Measurements from ENCODE around the gene ITIH5.

The ITIH5 gene

DNA sequence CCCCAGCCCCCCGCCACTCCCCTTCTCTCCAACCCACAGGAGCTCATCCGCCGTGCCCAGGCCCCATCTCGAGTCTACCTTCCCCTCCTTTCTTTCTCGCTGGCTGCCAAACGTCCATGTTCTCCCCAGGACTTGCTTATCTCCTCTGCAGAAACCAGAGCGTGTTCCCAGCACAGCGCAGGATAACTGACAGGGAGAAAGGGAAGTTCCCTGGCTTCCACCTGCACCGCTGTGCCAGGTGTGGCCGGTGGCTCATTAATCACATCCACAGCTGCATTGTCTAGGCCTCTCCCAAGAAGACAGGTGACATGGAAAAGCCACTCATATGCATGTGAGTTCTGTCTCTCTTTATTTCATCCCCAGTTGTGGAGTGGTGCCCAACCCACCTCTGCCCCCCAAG is 113.2 kb downstream of the ITIH5 start:
- TF ChIP-seq, protein P1, sequence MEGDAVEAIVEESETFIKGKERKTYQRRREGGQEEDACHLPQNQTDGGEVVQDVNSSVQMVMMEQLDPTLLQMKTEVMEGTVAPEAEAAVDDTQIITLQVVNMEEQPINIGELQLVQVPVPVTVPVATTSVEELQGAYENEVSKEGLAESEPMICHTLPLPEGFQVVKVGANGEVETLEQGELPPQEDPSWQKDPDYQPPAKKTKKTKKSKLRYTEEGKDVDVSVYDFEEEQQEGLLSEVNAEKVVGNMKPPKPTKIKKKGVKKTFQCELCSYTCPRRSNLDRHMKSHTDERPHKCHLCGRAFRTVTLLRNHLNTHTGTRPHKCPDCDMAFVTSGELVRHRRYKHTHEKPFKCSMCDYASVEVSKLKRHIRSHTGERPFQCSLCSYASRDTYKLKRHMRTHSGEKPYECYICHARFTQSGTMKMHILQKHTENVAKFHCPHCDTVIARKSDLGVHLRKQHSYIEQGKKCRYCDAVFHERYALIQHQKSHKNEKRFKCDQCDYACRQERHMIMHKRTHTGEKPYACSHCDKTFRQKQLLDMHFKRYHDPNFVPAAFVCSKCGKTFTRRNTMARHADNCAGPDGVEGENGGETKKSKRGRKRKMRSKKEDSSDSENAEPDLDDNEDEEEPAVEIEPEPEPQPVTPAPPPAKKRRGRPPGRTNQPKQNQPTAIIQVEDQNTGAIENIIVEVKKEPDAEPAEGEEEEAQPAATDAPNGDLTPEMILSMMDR (IDR thresholded peaks at IDR 0.05) = no peak

DNA sequence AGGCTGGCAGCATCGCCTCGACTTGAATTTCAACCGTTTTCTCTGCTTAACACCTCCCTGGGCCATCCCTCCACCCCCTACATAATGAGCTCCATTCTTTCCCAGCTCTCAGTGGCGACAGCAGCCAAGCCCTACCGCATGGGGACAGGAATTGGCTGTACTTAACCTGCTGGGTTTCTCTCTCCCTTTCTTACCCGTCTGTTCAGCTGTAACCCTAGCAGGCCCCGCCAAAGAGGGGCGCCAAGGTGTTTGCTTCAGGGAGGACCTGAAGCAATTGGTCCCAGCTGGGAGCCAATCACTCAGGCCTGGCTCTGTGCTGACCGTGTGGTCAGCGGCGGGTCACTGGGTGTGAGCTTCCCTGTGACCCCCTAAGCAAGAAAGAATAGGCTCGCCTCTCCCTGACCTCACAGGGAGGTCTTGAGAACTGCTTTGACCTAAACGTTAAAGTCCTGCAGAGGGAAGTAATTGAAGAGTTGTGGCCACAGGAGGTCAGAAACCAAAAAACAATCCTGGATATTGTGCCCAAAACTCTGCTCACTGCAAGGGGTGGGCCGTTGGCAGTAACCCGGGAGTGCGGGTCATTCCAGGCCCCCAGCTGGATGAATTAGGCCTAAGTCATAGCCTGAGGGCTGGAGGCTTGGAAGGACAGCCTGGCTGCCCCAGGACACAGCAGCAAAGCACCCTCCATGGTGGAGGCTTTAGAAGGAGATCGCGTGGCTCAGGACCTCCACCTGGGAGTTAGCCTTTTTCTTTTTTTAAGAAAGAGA is 114.6 kb downstream of the ITIH5 start:
- TF ChIP-seq, protein P1 (IDR thresholded peaks at IDR 0.05) = no peak

DNA sequence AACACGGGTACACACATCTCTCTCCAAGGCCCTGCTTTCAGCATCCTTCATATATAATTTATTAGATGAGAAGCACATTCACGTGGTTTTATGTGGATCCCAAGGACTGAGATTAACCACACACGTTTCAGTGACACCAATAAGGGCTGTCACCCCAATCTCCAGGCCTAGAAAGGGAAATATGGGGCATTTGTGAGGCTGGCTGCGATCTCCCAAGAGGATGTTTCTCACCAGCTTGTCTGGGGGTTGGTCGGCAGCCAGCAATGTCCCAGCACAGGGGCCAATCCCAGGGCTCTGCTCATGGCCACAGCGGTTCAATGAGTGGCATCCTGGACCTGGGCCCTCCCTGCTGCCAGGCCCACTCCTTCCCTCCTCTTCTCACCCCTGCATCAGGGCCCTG is 115.5 kb downstream of the ITIH5 start:
- TF ChIP-seq, protein P1 (IDR thresholded peaks at IDR 0.05) = no peak

DNA sequence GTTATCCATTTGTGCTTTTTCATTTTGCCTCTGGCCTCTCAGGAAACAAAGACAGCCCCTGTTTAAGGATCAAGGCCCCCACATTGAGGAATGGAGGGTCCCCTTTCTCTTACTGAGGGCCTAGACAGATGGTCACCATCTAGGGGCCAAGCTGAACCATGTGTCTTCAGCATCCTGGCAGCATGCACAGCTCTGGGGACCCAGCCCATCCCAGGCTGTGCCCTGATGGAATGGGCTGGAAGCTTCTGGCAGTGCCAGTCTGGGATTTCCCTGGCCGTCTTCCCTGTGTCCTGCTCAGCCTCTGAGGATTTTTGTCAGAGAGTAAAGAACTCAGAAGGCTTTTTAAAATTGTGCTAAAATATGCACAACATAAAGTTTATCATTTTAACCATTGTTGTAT is 116.8 kb downstream of the ITIH5 start:
- TF ChIP-seq, protein P1 (IDR thresholded peaks at IDR 0.05) = no peak

DNA sequence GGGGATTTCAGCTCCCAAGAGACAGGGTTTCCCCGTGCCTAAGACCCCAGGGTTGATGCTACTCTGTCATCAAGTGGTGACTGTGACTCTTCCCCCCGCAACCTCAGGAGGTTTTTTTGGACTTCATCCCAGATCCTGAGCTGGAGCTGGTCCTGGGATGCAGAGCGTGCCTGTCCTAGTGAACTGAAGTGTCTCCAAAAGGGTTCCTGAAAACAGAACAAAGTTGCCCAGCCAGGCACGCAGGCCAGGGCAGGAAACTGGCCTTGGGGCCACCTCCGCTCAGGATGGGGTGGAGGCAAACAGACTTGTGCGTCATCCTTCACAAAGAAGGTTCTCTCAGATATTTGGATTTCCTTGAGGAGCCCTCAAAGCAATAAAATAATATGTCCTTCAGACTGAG is 118.9 kb downstream of the ITIH5 start:
- TF ChIP-seq, protein P1 (IDR thresholded peaks at IDR 0.05) = no peak

DNA sequence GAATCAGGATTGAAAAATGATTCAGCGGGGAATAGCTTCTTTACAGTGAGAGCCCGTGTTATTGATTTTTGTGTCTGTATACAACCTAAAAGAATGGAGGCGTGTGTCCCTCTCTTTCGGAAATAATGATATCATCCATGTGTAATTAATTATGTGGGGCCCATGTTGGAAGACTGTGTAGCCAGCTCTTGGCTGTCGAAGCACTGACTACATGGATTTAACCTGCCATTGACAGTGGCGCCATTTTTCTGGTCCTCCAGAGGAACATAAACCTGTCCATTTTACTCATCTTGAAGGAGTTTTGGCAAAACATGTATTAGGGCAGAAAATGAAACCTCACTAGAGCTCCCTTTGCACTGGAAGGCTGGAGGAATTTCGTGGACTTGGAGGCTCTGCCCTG is 119.6 kb downstream of the ITIH5 start:
- TF ChIP-seq, protein P1 (IDR thresholded peaks at IDR 0.05) = no peak

DNA sequence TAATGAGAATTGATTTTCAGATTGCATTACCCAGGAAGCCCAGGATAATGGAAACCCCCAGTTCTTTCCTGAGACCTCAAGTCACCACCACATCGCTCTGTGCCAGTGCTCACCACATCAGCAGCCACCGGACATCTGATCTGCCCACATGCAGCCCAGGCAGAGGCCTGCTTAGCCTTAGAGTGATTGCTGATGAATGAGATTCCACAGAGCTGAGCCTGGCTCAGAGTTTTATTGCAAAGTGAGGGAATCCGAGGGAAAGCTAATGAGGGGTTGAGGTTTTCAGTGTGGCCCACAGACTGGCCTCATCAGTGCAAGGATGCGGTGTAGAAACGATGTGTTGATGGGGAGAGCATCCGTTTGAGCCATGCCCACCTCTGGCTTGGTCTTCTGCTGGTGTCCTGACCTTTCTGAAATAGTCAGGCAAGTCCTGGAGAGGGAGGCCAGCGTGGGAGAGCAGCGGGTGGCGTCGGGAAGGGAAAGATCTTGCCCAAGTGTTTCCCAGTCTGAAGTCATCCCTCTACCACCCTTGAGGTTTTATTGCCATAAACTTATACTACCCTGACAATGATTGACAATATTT is 120.3 kb downstream of the ITIH5 start:
- TF ChIP-seq, protein P1 (IDR thresholded peaks at IDR 0.05) = no peak

All from LNCAP (cell line).